HepG2 (cell line): ENCODE results near the gene CYP4F22. TPM values are rescaled to one million over a fixed set of nuclear protein-coding genes. Genes with fewer than 3 reads are reported as not detected.

Experiments used
- ARID3A ChIP-seq: IDR thresholded peaks from 2 replicates; pipeline ENCODE4 v1.6.1; 2012; ENCODE audit warnings: low read depth, low read length, improper control_type of control experiment
- ATF2 ChIP-seq: sonication (generic); formaldehyde crosslinking; IDR thresholded peaks from 2 replicates; pipeline ENCODE4 v1.4.0; 2020; ENCODE audit warnings: missing genetic modification reagents
- E2F5 ChIP-seq: sonication (generic); formaldehyde crosslinking; conservative IDR thresholded peaks from 2 replicates; pipeline ENCODE4 v1.4.0; 2020; ENCODE audit warnings: missing genetic modification reagents
- FOXA3 ChIP-seq: IDR thresholded peaks from 2 replicates; pipeline ENCODE4 v1.6.1; 2016; ENCODE audit warnings: missing genetic modification reagents, missing compliant biosample characterization
- FOXO1 ChIP-seq: sonication (generic); formaldehyde crosslinking; IDR thresholded peaks from 2 replicates; pipeline ENCODE4 v1.4.0; 2020; ENCODE audit warnings: missing genetic modification reagents
- FUBP1 ChIP-seq: sonication (generic); formaldehyde crosslinking; IDR thresholded peaks from 2 replicates; pipeline ENCODE4 v1.5.1; 2020; ENCODE audit warnings: missing genetic modification reagents, mild to moderate bottlenecking, borderline replicate concordance
- HDAC1 ChIP-seq: sonication (generic); formaldehyde crosslinking; IDR thresholded peaks from 2 replicates; pipeline ENCODE4 v1.5.1; 2020; ENCODE audit warnings: mild to moderate bottlenecking, missing genetic modification reagents
- KLF16 ChIP-seq, 2 experiments: sonication (generic) in 1 of 2; formaldehyde crosslinking in 1 of 2; IDR thresholded peaks; 2 replicates each; pipeline versions ENCODE4 v1.6.1 to v1.8.0; 2016 to 2023; ENCODE audit warnings: missing genetic modification reagents in 2 of 2, missing compliant biosample characterization in 1 of 2
- NRL ChIP-seq: sonication (generic); formaldehyde crosslinking; IDR thresholded peaks from 2 replicates; pipeline ENCODE4 v1.5.0; 2020; ENCODE audit warnings: missing genetic modification reagents, mild to moderate bottlenecking, moderate library complexity, borderline replicate concordance
- RAD21 ChIP-seq: fragments of 450-650 bp; formaldehyde crosslinking; IDR thresholded peaks from 2 replicates; pipeline ENCODE4 v1.5.0; 2020; ENCODE audit warnings: mild to moderate bottlenecking
- SALL2 ChIP-seq: sonication (generic); formaldehyde crosslinking; IDR thresholded peaks from 2 replicates; pipeline ENCODE4 v1.8.1; 2023; ENCODE audit warnings: mild to moderate bottlenecking, missing genetic modification reagents, inconsistent platforms
- SRSF4 ChIP-seq: fragments of 200-400 bp; formaldehyde crosslinking; IDR thresholded peaks from one replicate; pipeline ENCODE4 v1.6.1; 2018; ENCODE audit warnings: mild to moderate bottlenecking, low read depth, low read length, moderate library complexity; ENCODE audit not compliant: poor library complexity, severe bottlenecking
- TFE3 ChIP-seq: IDR thresholded peaks from 2 replicates; pipeline ENCODE4 v1.6.1; 2016
- THAP9 ChIP-seq: sonication (generic); formaldehyde crosslinking; IDR thresholded peaks from 2 replicates; pipeline ENCODE4; 2020; ENCODE audit warnings: missing genetic modification reagents, mild to moderate bottlenecking, borderline replicate concordance
- ZNF543 ChIP-seq: sonication (generic); formaldehyde crosslinking; IDR thresholded peaks from 2 replicates; pipeline ENCODE4 v1.4.0; 2020; ENCODE audit warnings: mild to moderate bottlenecking, missing genetic modification reagents
- ZNF773 ChIP-seq: sonication (generic); formaldehyde crosslinking; IDR thresholded peaks from 2 replicates; pipeline ENCODE4 v1.4.0; 2020; ENCODE audit warnings: missing genetic modification reagents, borderline replicate concordance
- ZSCAN9 ChIP-seq: IDR thresholded peaks from 2 replicates; pipeline ENCODE4 v1.6.1; 2016; ENCODE audit warnings: borderline replicate concordance
- polyA plus RNA-seq, 8 experiments: library from polyadenylated mRNA; depleted of rRNA in 3 of 8; stranded (reverse) in 7 of 8; unstranded in 1 of 8; fragments of >200 nt; fragmentation: Illumina TruSeq in 4 of 8; extraction: Trizol in 4 of 8; gene quantifications; 2 replicates each; pipeline versions ENCODE4 v1.2.1 to v1.2.3, GENCODE V29; 2011 to 2016; ENCODE audit warnings: low read depth in 4 of 8, missing spikeins in 1 of 8, mixed read lengths in 1 of 8; ENCODE audit not compliant: insufficient read depth in 1 of 8
- total RNA-seq, 5 experiments: library from RNA; depleted of rRNA; stranded (reverse); fragments of >200 nt; fragmentation: Illumina TruSeq; extraction: Trizol; gene quantifications; 2 replicates each; pipeline ENCODE4 v1.2.3, GENCODE V29; 2016; ENCODE audit warnings: low read depth in 1 of 5

CYP4F22 gene
- total and polyA plus RNA-seq, 2 of the 13 experiments (the other 11 are each of a cell fraction or from before 2014, with no cell fraction given) = 0.05 TPM; not detected in 1

GRCh38 chr19:15555759-15556633, 47.7 kb downstream of the CYP4F22 start (continued):
- TF ChIP-seq TFE3 (CRISPR knock-in tag) = 0 out of 2 replicates have a peak, but pooled peaks have one; percentile 7
- peak; percentile 95 for TF ChIP-seq RAD21 (CRISPR knock-in tag)
- peak; percentile 87 for TF ChIP-seq HDAC1 (CRISPR knock-in tag)
- peak; percentile 24; the same call in 1 of the 2 replicates for TF ChIP-seq ATF2
- TF ChIP-seq ARID3A = peak; percentile 51; the same call in 1 of the 2 replicates
- peak; percentile 84; the same call in 1 of the 2 replicates for TF ChIP-seq NRL
- no peak for TF ChIP-seq ZNF773 (CRISPR knock-in tag)
- no peak for TF ChIP-seq FUBP1
- TF ChIP-seq ZSCAN9 (CRISPR knock-in tag) = 0 out of 2 replicates have a peak, but pooled peaks have one; percentile 13
- peak in 1 of 2 experiments; percentile 46; a peak in 1 of 4 replicates for TF ChIP-seq KLF16 (CRISPR knock-in tag; IDR thresholded peaks at IDR 0.05)
- TF ChIP-seq E2F5 (CRISPR knock-in tag) = no peak
- TF ChIP-seq SALL2 = peak; percentile 78
- TF ChIP-seq FOXA3 (CRISPR knock-in tag) = peak; percentile 21; the same call in 1 of the 2 replicates
- 0 out of 2 replicates have a peak, but pooled peaks have one; percentile 38 for TF ChIP-seq FOXO1 (CRISPR knock-in tag)
- no peak for TF ChIP-seq SRSF4
- TF ChIP-seq THAP9 (CRISPR knock-in tag) = peak; percentile 56; the same call in 1 of the 2 replicates
- TF ChIP-seq ZNF543 (CRISPR knock-in tag) = peak; percentile 51; the same call in 1 of the 2 replicates
